SU-DHL-6 (cell line): Measurements from ENCODE around the gene OR10V1.

ENCODE experiments used
- H2AFZ ChIP-seq: fragments of 200-600 bp; sonication (generic); 2 replicates; pipeline ENCODE4 v1.6.1; 2014; ENCODE audit warnings: low read depth, mild to moderate bottlenecking, moderate library complexity, mixed read lengths, antibody characterized with exemption, low read length; ENCODE audit not compliant: severe bottlenecking
- H3F3A ChIP-seq: fragments of 200-600 bp; shearing (Covaris generic); 2 replicates; pipeline ENCODE4 v1.6.0; 2016; ENCODE audit warnings: antibody characterized with exemption, mild to moderate bottlenecking; ENCODE audit not compliant: insufficient read depth
- H3K27ac ChIP-seq: fragments of 200-600 bp; sonication (generic); 2 replicates; pipeline ENCODE4 v1.5.1; 2016; ENCODE audit warnings: low read depth, mild to moderate bottlenecking, low read length, moderate library complexity, mixed read lengths
- H3K27me3 ChIP-seq: fragments of 200-600 bp; sonication (generic), shearing (Covaris generic); 2 replicates; pipeline ENCODE4 v1.6.0; 2014; ENCODE audit warnings: mild to moderate bottlenecking, low read length
- H3K36me3 ChIP-seq: fragments of 200-600 bp; sonication (generic); 2 replicates; pipeline ENCODE4 v1.6.1; 2014; ENCODE audit warnings: mild to moderate bottlenecking, low read length, mixed read lengths
- H3K4me2 ChIP-seq: fragments of 300-600, 200-600 bp; shearing (Covaris generic), sonication (generic); 2 replicates; pipeline ENCODE4 v1.6.0; 2014; ENCODE audit warnings: low read length, low read depth, mild to moderate bottlenecking; ENCODE audit not compliant: poor library complexity, severe bottlenecking
- H3K4me3 ChIP-seq: fragments of 200-600 bp; sonication (generic); 2 replicates; pipeline ENCODE4 v1.5.1; 2014; ENCODE audit warnings: antibody characterized with exemption, low read length, mild to moderate bottlenecking, mixed read lengths; ENCODE audit not compliant: insufficient read depth, poor library complexity, severe bottlenecking
- H3K79me2 ChIP-seq: fragments of 200-600 bp; sonication (generic); 2 replicates; pipeline ENCODE4 v1.6.1; 2014; ENCODE audit warnings: mild to moderate bottlenecking, low read length, moderate library complexity; ENCODE audit not compliant: insufficient read depth
- H3K9ac ChIP-seq: fragments of 200-600 bp; sonication (generic); 2 replicates; pipeline ENCODE4 v1.7.0; 2014; ENCODE audit warnings: mild to moderate bottlenecking, low read length
- H3K9me2 ChIP-seq: fragments of 200-600 bp; sonication (generic); replicated peaks from 2 replicates; pipeline ENCODE4 v1.6.1; 2014; ENCODE audit warnings: low read length; ENCODE audit not compliant: insufficient read depth
- H3K9me3 ChIP-seq: fragments of 200-600 bp; sonication (generic); 2 replicates; pipeline ENCODE4 v1.6.1; 2014; ENCODE audit warnings: low read length, mixed read lengths; ENCODE audit not compliant: insufficient read depth
- H4K20me1 ChIP-seq: fragments of 200-600 bp; sonication (generic); 2 replicates; pipeline ENCODE4 v1.6.1; 2014; ENCODE audit warnings: low read depth, mild to moderate bottlenecking, antibody characterized with exemption, low read length, moderate library complexity, mixed read lengths
- EZH2phosphoT487 ChIP-seq: fragments of 200-600 bp; sonication (generic), shearing (Covaris generic); conservative IDR thresholded peaks from 2 replicates; pipeline ENCODE4 v1.6.1; 2018; ENCODE audit warnings: mild to moderate bottlenecking, antibody characterized with exemption, low read length, moderate library complexity, mixed read lengths
- TF ChIP-seq, protein P1 (sequence below): fragments of 200-600 bp; sonication (generic); IDR thresholded peaks from one replicate; pipeline ENCODE4 v1.5.1; 2017; ENCODE audit warnings: antibody characterized with exemption, mild to moderate bottlenecking, low read length, moderate library complexity; ENCODE audit not compliant: insufficient read depth, poor library complexity, severe bottlenecking

OR10V1 gene

GRCh38 chr11:59716051-59716450, 2.4 kb upstream of the OR10V1 start:
- Histone ChIP-seq H3K4me3 (no peak overlapping the region), H3K4me2 (no peak overlapping the region), H3K79me2 (no peaks in the 10 kb centered on the region), H2AFZ (no peak overlapping the region), H3K27ac (no peak overlapping the region), H4K20me1 (no peaks in the 10 kb centered on the region), H3K27me3 (no peaks in the 10 kb centered on the region), H3K9me3 (no peaks in the 10 kb centered on the region), H3K36me3 (no peaks in the 10 kb centered on the region), H3F3A (no peaks in the 10 kb centered on the region), H3K9ac (no peak overlapping the region), H3K9me2 (no peaks in the 10 kb centered on the region)
- TF ChIP-seq EZH2phosphoT487: no peak
- TF ChIP-seq, protein P1, sequence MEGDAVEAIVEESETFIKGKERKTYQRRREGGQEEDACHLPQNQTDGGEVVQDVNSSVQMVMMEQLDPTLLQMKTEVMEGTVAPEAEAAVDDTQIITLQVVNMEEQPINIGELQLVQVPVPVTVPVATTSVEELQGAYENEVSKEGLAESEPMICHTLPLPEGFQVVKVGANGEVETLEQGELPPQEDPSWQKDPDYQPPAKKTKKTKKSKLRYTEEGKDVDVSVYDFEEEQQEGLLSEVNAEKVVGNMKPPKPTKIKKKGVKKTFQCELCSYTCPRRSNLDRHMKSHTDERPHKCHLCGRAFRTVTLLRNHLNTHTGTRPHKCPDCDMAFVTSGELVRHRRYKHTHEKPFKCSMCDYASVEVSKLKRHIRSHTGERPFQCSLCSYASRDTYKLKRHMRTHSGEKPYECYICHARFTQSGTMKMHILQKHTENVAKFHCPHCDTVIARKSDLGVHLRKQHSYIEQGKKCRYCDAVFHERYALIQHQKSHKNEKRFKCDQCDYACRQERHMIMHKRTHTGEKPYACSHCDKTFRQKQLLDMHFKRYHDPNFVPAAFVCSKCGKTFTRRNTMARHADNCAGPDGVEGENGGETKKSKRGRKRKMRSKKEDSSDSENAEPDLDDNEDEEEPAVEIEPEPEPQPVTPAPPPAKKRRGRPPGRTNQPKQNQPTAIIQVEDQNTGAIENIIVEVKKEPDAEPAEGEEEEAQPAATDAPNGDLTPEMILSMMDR: no peak

GRCh38 chr11:59710136-59710847, 3.4 kb downstream of the OR10V1 start:
- Histone ChIP-seq H2AFZ (no peak overlapping the region), H3K9ac (no peak overlapping the region), H3K27ac (no peak overlapping the region), H3K9me3 (no peaks in the 10 kb centered on the region), H3K9me2 (no peaks in the 10 kb centered on the region), H3F3A (no peaks in the 10 kb centered on the region), H3K4me3 (no peak overlapping the region), H4K20me1 (no peaks in the 10 kb centered on the region), H3K27me3 (no peaks in the 10 kb centered on the region), H3K36me3 (no peaks in the 10 kb centered on the region), H3K4me2 (no peak overlapping the region), H3K79me2 (no peaks in the 10 kb centered on the region)
- no peak for TF ChIP-seq EZH2phosphoT487
- TF ChIP-seq, protein P1: no peak

DNA sequence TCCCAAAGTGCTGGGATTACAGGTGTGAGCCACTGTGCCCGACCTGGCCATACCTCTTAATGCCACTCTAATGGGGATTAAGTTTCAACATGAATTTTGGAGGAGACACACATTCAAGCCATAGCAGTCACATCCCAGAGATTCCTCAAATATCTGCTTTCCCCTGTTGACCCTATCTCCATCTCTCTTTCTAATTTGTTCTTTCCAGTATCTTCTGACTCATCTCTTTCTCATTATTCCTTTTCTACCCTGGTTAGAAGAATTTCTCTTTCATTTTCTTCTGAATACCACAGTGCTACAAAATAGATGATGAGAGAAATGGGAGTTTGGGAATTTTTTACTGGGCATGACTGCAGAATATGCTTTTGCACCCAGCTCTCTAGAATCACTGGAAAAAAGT, 5.1 kb downstream of the OR10V1 start:
- H3K4me2 ChIP-seq: no peak overlapping the region
- TF ChIP-seq, protein P1: no peak
- no peak for TF ChIP-seq EZH2phosphoT487
- H3K9ac ChIP-seq: no peak overlapping the region

More for the DNA sequence above, 5.1 kb downstream of the OR10V1 start:
- Histone ChIP-seq H2AFZ (no peak overlapping the region), H3K27ac (no peak overlapping the region), H3K9me2 (no peaks in the 10 kb centered on the region), H3K79me2 (no peaks in the 10 kb centered on the region), H3K27me3 (no peaks in the 10 kb centered on the region), H3F3A (no peaks in the 10 kb centered on the region), H3K4me3 (no peak overlapping the region), H4K20me1 (no peaks in the 10 kb centered on the region), H3K36me3 (no peaks in the 10 kb centered on the region), H3K9me3 (no peaks in the 10 kb centered on the region)
